Measurements from ENCODE around the gene MRPL38.
"Not testable (repeated sequence)": the region's sequence is repeated elsewhere in the genome, so short reads cannot be mapped to it uniquely, and the experiment has no call there.

MRPL38 gene

GRCh38 chr17:75854101-75854748, 50.5 kb downstream of the MRPL38 start:
- no peak for DNase-seq (ENCODE audit: low read depth in 2 of 2)

GRCh38 chr17:75853433-75853832, 51.3 kb downstream of the MRPL38 start:
- no peak for DNase-seq (ENCODE audit: low read depth in 2 of 2)

GRCh38 chr17:75851693-75851991, 53.0 kb downstream of the MRPL38 start:
- not testable (repeated sequence) for DNase-seq (ENCODE audit: low read depth in 2 of 2)

GRCh38 chr17:75850928-75851692, 53.6 kb downstream of the MRPL38 start:
- DNase-seq (ENCODE audit: low read depth in 2 of 2) = no peak

GRCh38 chr17:75849724-75850123, 55.0 kb downstream of the MRPL38 start:
- no peak for DNase-seq (ENCODE audit: low read depth in 2 of 2)

- DNase-seq (ENCODE audit: low read depth in 2 of 2) = no peak
Measured at GRCh38 chr17:75849279-75849646, 55.4 kb downstream of the MRPL38 start.

Measured in stimulated activated CD8-positive, alpha-beta memory T cell treated with anti-CD3 and anti-CD28 coated beads, Interleukin-7, amount 100 ng/mL, for 1 hour (primary cell).